SK-N-SH (cell line): ENCODE measurements around the gene VSIG10L. TPM values are rescaled to one million over a fixed set of nuclear protein-coding genes. Genes with fewer than 3 reads are reported as not detected.

Source experiments
- CTCF ChIA-PET: fragments of 300-600, 350-600 bp; formaldehyde crosslinking; extraction: SDS; loops from one replicate; lab custom pipeline; 2021; lab: Yijun Ruan, JAX
- POLR2A ChIA-PET: fragments of 350-600 bp; sonication (Branson Sonifier 250); formaldehyde crosslinking; extraction: SDS; loops from one replicate; lab custom pipeline; 2020; ENCODE audit warnings: antibody characterized with exemption, inconsistent platforms; lab: Yijun Ruan, JAX
- DNase-seq: peaks from one replicate; pipeline ENCODE4 v3.0.0; 2012
- H2AFZ ChIP-seq: fragments of 200-600 bp; sonication (generic); 2 replicates; pipeline ENCODE4 v1.8.1; 2016; ENCODE audit warnings: antibody characterized with exemption, mild to moderate bottlenecking, low read depth
- H3F3A ChIP-seq: fragments of 200-600 bp; sonication (generic); replicated peaks from 2 replicates; pipeline ENCODE3; 2016; ENCODE audit warnings: antibody characterized with exemption, mild to moderate bottlenecking; ENCODE audit not compliant: insufficient read depth
- H3K27ac ChIP-seq, 2 experiments: fragments of 200-500 bp in 1 of 2; fragments of 200-600 bp in 1 of 2; sonication (Bioruptor generic) in 1 of 2; sonication (generic), shearing (Covaris generic) in 1 of 2; 2 replicates each; pipeline versions ENCODE4 v1.5.1 to v1.6.1; 2014 to 2016; ENCODE audit warnings: low read depth in 2 of 2, inconsistent platforms in 1 of 2, low read length in 1 of 2, mild to moderate bottlenecking in 1 of 2, mixed read lengths in 1 of 2
- H3K27me3 ChIP-seq: fragments of 200-600 bp; sonication (generic), shearing (Covaris generic); 2 replicates; pipeline ENCODE4 v1.6.1; 2016; ENCODE audit warnings: mixed run types; ENCODE audit not compliant: insufficient read depth
- H3K36me3 ChIP-seq, 2 experiments: fragments of 200-500 bp in 1 of 2; fragments of 200-600 bp in 1 of 2; sonication (Bioruptor generic) in 1 of 2; sonication (generic) in 1 of 2; replicated peaks in 1 of 2; 2 replicates each; pipeline versions ENCODE3 to v1.5.1; 2014 to 2016; ENCODE audit warnings: low read length in 1 of 2, mild to moderate bottlenecking in 1 of 2; ENCODE audit not compliant: insufficient read depth in 2 of 2, control insufficient read depth in 1 of 2
- H3K4me1 ChIP-seq, 2 experiments: fragments of 200-500 bp in 1 of 2; fragments of 200-600 bp in 1 of 2; sonication (Bioruptor generic) in 1 of 2; sonication (generic), shearing (Covaris generic) in 1 of 2; 2 replicates each; pipeline versions ENCODE4 v1.5.1 to v1.6.1; 2014 to 2016; ENCODE audit warnings: low read depth in 1 of 2, low read length in 1 of 2, mixed run types in 1 of 2; ENCODE audit not compliant: insufficient read depth in 2 of 2, control insufficient read depth in 1 of 2
- H3K4me2 ChIP-seq: fragments of 200-600 bp; sonication (generic), shearing (Covaris generic); 2 replicates; pipeline ENCODE4 v1.6.1; 2017; ENCODE audit warnings: mixed run types
- H3K4me3 ChIP-seq, 2 experiments: fragments of 200-500 bp in 1 of 2; fragments of 200-600 bp in 1 of 2; sonication (Bioruptor generic) in 1 of 2; sonication (generic), shearing (Covaris generic) in 1 of 2; 2 replicates each; pipeline versions ENCODE4 v1.5.1 to v1.8.1; 2014 to 2016; ENCODE audit warnings: low read depth in 2 of 2, inconsistent platforms in 1 of 2, low read length in 1 of 2, mild to moderate bottlenecking in 1 of 2, mixed read lengths in 1 of 2, moderate library complexity in 1 of 2
- H3K79me2 ChIP-seq: fragments of 200-600 bp; sonication (generic); 2 replicates; pipeline ENCODE4 v1.8.1; 2017; ENCODE audit warnings: mild to moderate bottlenecking; ENCODE audit not compliant: insufficient read depth
- H3K9ac ChIP-seq: fragments of 200-600 bp; sonication (generic); 2 replicates; pipeline ENCODE4 v1.6.1; 2017; ENCODE audit warnings: mixed run types
- H3K9me2 ChIP-seq: fragments of 200-600 bp; sonication (generic); 2 replicates; pipeline ENCODE4 v1.6.1; 2017; ENCODE audit warnings: mixed run types
- H3K9me3 ChIP-seq: fragments of 200-600 bp; sonication (generic); 2 replicates; pipeline ENCODE4 v1.6.1; 2017; ENCODE audit warnings: mixed run types, mild to moderate bottlenecking, moderate library complexity
- H4K20me1 ChIP-seq: fragments of 200-600 bp; sonication (generic); 2 replicates; pipeline ENCODE4 v1.6.1; 2017; ENCODE audit warnings: mild to moderate bottlenecking, mixed run types; ENCODE audit not compliant: insufficient read depth
- EZH2phosphoT487 ChIP-seq: fragments of 200-600 bp; sonication (generic); IDR thresholded peaks from 2 replicates; pipeline ENCODE4 v1.6.1; 2017; ENCODE audit warnings: low read depth, mixed run types, mild to moderate bottlenecking, antibody characterized with exemption, moderate library complexity, borderline replicate concordance
- FOXJ3 ChIP-seq: sonication (generic); formaldehyde crosslinking; IDR thresholded peaks from 2 replicates; pipeline ENCODE4 v1.5.1; 2020; ENCODE audit warnings: mild to moderate bottlenecking, missing genetic modification reagents
- FOXM1 ChIP-seq: IDR thresholded peaks from 2 replicates; pipeline ENCODE4 v1.4.0; 2012; ENCODE audit warnings: low read depth, mild to moderate bottlenecking
- JUND ChIP-seq: IDR thresholded peaks from 2 replicates; pipeline ENCODE4 v1.4.0; 2012
- MEF2A ChIP-seq: IDR thresholded peaks from 2 replicates; pipeline ENCODE4 v1.4.0; 2012; ENCODE audit warnings: low read depth, borderline replicate concordance
- MXI1 ChIP-seq: IDR thresholded peaks from 2 replicates; pipeline ENCODE4 v1.6.1; 2012; ENCODE audit warnings: mild to moderate bottlenecking, low read depth, low read length, improper control_type of control experiment
- NFIC ChIP-seq: IDR thresholded peaks from 2 replicates; pipeline ENCODE4 v1.4.0; 2012; ENCODE audit warnings: borderline replicate concordance
- POLR2AphosphoS5 ChIP-seq: IDR thresholded peaks from 2 replicates; pipeline ENCODE4 v1.6.1; 2012; ENCODE audit warnings: low read depth, low read length
- SIN3A ChIP-seq: IDR thresholded peaks from 2 replicates; pipeline ENCODE4 v1.6.1; 2012; ENCODE audit warnings: low read depth, mild to moderate bottlenecking, low read length, moderate library complexity, borderline replicate concordance
- SMC3 ChIP-seq: IDR thresholded peaks from 2 replicates; pipeline ENCODE4 v1.6.1; 2012; ENCODE audit warnings: low read depth, low read length, improper control_type of control experiment
- WGBS: methylation state at CpG from one replicate; pipeline ENCODE4 v1.1.6; 2017; ENCODE audit warnings: low lambda C conversion rate; 5-methylcytosine and 5-hydroxymethylcytosine counted together
- polyA plus RNA-seq, 3 experiments: library from polyadenylated mRNA; depleted of rRNA; stranded (reverse); fragments of >200 nt; gene quantifications; 2 replicates each; pipeline ENCODE4 v1.2.3, GENCODE V29; 2012
- TF ChIP-seq, protein P1 (sequence below): IDR thresholded peaks from 2 replicates; pipeline ENCODE4; 2012

The VSIG10L gene
- polyA plus RNA-seq, 1 of the 3 experiments (the other 2 are of a cell fraction), result 2.7 TPM

DNA sequence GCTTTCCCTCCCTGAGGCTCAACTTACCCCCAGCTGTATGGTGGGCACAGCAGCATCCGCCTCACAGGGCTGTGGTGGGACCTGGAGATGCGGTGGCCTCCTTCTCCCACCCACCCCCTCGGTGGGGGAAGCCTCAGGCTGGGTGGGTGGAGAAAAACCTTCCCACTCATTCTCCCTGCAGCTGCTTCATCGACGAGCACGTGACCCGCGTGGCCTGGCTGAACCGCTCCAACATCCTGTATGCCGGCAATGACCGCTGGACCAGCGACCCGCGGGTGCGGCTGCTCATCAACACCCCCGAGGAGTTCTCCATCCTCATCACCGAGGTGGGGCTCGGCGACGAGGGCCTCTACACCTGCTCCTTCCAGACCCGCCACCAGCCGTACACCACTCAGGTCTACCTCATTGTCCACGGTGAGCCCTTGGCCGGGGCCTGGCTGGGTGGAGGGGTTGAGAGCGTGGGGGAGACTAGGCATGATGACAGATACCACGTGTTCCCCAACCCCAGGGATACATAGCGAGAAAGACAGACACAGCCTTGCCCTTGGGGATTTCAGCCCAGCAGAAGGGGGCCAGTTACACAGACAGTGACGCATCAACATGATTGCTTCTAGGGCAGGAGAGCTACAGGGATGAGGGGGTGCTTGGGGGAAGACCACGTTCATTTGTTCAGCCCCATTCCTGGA, 18.3 kb downstream of the VSIG10L start:
- Histone ChIP-seq H3K9me2 (no peaks in the 10 kb centered on the region), H4K20me1 (no peaks in the 10 kb centered on the region), H3K27me3 (no peaks in the 10 kb centered on the region), H3K4me3 (no peak overlapping the region), H3F3A (no peaks in the 10 kb centered on the region), H3K4me2 (no peak overlapping the region), H3K9me3 (no peaks in the 10 kb centered on the region)
- POLR2A ChIA-PET, result no interaction called here
- TF ChIP-seq, protein P1, sequence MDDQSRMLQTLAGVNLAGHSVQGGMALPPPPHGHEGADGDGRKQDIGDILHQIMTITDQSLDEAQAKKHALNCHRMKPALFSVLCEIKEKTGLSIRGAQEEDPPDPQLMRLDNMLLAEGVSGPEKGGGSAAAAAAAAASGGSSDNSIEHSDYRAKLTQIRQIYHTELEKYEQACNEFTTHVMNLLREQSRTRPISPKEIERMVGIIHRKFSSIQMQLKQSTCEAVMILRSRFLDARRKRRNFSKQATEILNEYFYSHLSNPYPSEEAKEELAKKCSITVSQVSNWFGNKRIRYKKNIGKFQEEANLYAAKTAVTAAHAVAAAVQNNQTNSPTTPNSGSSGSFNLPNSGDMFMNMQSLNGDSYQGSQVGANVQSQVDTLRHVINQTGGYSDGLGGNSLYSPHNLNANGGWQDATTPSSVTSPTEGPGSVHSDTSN, result no peak
- TF ChIP-seq SIN3A (no peak), SMC3 (no peak), JUND (no peak), FOXM1 (no peak), MEF2A (no peak), EZH2phosphoT487 (no peak), NFIC (no peak), FOXJ3 (CRISPR knock-in tag) (no peak)
- TF ChIP-seq, all 33 proteins: peak for 0
- Histone ChIP-seq H3K79me2 (no peaks in the 10 kb centered on the region), H3K4me1 (peaks cover 0 to 17% of the 10 kb centered on the region in 2 experiments; a peak in 1 of 4 replicates), H3K36me3 (no peaks in the 10 kb centered on the region), H3K27ac (no peak overlapping the region), H2AFZ (no peak overlapping the region), H3K9ac (no peak overlapping the region)
- no peak for DNase-seq
- CTCF ChIA-PET, result interaction anchor here (1.2 kb wide), 1 partner anchor 116 kb away, joined by 3 read pairs; no protein-coding TSS in a partner anchor
- 47% methylated on average over 25 of the region's 29 CpGs for WGBS

DNA sequence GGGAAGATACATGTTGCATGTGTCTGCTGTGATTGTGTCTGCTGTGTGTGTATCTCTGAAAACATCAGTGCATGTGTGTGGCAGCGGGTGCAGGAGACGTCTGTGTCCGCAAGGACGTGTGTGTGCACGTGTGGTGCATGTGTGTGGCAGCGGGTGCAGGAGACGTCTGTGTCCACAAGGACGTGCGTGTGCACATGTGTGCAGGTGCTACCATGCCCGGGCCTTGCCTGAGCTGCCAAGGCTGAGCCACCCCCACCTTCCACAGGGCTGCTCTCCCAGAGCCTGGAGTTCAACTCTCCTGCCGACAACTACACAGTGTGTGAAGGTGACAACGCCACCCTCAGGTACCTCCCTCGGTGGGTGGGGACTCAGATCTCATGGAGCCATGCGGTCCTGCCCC, 20.1 kb downstream of the VSIG10L start:
- Histone ChIP-seq H3K36me3 (no peaks in the 10 kb centered on the region), H4K20me1 (no peaks in the 10 kb centered on the region), H2AFZ (no peak overlapping the region), H3K9ac (no peak overlapping the region), H3K27me3 (no peaks in the 10 kb centered on the region), H3F3A (no peaks in the 10 kb centered on the region), H3K4me3 (no peak overlapping the region), H3K27ac (no peak overlapping the region), H3K4me1 (peaks cover 0 to 17% of the 10 kb centered on the region in 2 experiments; a peak in 1 of 4 replicates), H3K79me2 (no peaks in the 10 kb centered on the region)
- WGBS, result 52% methylated on average over 12 of the region's 14 CpGs
- CTCF ChIA-PET, result no interaction called here
- POLR2A ChIA-PET, result no interaction called here
- TF ChIP-seq POLR2AphosphoS5, result no peak
- TF ChIP-seq JUND, result no peak
- no peak for TF ChIP-seq MXI1
- TF ChIP-seq, all 33 proteins: peak for 0
- Histone ChIP-seq H3K9me3 (no peaks in the 10 kb centered on the region), H3K9me2 (no peaks in the 10 kb centered on the region), H3K4me2 (no peak overlapping the region)
- no peak for DNase-seq
